OCI-LY7 (cell line): ENCODE data around the gene TMEM179.

Experiments used
- EZH2phosphoT487 ChIP-seq: fragments of 200-600 bp; sonication (generic); IDR thresholded peaks from 2 replicates; pipeline ENCODE4 v1.6.1; 2018; ENCODE audit warnings: low read depth, borderline replicate concordance, mild to moderate bottlenecking, mixed run types, antibody characterized with exemption, low read length, moderate library complexity, mixed read lengths
- TF ChIP-seq, protein P1 (sequence below): fragments of 200-600 bp; sonication (generic); conservative IDR thresholded peaks from 2 replicates; pipeline ENCODE4 v1.5.1; 2014; ENCODE audit warnings: mild to moderate bottlenecking, antibody characterized with exemption, low read length, moderate library complexity, mixed read lengths

DNA sequence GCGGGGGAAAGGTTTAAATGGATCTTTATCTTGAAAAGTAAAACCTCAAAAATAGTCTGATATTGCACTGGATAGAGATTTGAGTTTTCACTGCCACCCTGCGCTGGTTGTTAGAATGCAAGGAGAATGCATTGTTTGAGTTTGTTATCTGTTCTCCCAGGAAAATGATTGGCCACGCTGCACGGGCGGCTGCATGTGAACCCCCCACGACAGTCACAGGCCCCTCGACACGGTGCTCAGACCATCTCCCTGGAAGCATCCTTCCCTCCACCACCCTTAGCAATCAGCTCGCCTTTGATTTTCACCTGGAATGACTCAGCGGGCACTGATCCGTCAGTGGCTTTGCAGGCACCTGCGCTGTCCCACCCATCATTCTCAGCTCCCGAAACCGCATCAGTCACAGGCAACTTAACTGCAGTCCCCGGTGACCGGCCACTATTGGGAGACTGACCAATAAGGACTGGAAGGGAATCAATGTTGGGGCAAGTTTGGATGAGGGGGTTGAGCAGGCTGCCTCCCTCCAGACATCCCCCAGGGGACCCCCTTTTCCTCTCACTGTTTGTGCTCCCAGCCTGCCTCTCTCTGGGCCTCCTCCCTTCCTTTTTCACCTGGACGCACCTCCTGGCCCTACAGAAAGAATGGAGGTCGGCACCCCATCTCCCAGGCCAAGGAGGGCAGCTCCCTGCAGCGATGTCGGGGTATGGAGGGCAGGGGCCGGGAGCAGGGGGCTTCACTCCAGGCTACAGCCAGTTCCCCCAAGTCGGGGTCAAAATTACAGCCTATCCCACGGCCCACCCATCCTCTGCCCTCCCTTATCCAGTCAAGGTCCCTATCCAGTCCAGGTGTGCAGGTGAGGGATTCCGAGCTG lies 53.5 kb downstream of the TMEM179 start:
- TF ChIP-seq, protein P1, sequence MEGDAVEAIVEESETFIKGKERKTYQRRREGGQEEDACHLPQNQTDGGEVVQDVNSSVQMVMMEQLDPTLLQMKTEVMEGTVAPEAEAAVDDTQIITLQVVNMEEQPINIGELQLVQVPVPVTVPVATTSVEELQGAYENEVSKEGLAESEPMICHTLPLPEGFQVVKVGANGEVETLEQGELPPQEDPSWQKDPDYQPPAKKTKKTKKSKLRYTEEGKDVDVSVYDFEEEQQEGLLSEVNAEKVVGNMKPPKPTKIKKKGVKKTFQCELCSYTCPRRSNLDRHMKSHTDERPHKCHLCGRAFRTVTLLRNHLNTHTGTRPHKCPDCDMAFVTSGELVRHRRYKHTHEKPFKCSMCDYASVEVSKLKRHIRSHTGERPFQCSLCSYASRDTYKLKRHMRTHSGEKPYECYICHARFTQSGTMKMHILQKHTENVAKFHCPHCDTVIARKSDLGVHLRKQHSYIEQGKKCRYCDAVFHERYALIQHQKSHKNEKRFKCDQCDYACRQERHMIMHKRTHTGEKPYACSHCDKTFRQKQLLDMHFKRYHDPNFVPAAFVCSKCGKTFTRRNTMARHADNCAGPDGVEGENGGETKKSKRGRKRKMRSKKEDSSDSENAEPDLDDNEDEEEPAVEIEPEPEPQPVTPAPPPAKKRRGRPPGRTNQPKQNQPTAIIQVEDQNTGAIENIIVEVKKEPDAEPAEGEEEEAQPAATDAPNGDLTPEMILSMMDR: no peak
- no peak for TF ChIP-seq EZH2phosphoT487
